Loucy (cell line): Measurements from ENCODE around the gene OR4S2.

Experiments used
- H2AFZ ChIP-seq: fragments of 200-600 bp; sonication (generic); 2 replicates; pipeline ENCODE4 v1.6.0; 2016; ENCODE audit warnings: antibody characterized with exemption, mild to moderate bottlenecking, low read length, moderate library complexity
- H3F3A ChIP-seq: fragments of 200-600 bp; 2 replicates; pipeline ENCODE4 v1.6.0; 2016; ENCODE audit warnings: antibody characterized with exemption, low read depth, mild to moderate bottlenecking
- H3K27me3 ChIP-seq: fragments of 200-600 bp; sonication (generic); 2 replicates; pipeline ENCODE4 v1.6.1; 2014; ENCODE audit warnings: low read length, mild to moderate bottlenecking; ENCODE audit not compliant: insufficient read depth, poor library complexity, severe bottlenecking
- H3K36me3 ChIP-seq: fragments of 200-600 bp; sonication (generic); 2 replicates; pipeline ENCODE4 v1.6.1; 2016; ENCODE audit warnings: low read length; ENCODE audit not compliant: insufficient read depth
- H3K4me1 ChIP-seq: fragments of 200-600 bp; sonication (generic); 2 replicates; pipeline ENCODE4 v1.5.1; 2014; ENCODE audit warnings: low read length, mild to moderate bottlenecking; ENCODE audit not compliant: insufficient read depth, poor library complexity, severe bottlenecking
- H3K4me2 ChIP-seq: fragments of 200-600 bp; sonication (generic); 2 replicates; pipeline ENCODE4 v1.6.0; 2014; ENCODE audit warnings: antibody characterized with exemption, low read length, low read depth, mild to moderate bottlenecking; ENCODE audit not compliant: poor library complexity, severe bottlenecking
- H3K4me3 ChIP-seq: fragments of 200-600 bp; sonication (generic); 2 replicates; pipeline ENCODE4 v1.5.1; 2014; ENCODE audit warnings: low read length, mild to moderate bottlenecking, mixed read lengths; ENCODE audit not compliant: poor library complexity, severe bottlenecking
- H3K79me2 ChIP-seq: fragments of 200-600 bp; sonication (generic); 2 replicates; pipeline ENCODE4 v1.6.1; 2014; ENCODE audit warnings: low read length; ENCODE audit not compliant: insufficient read depth
- H3K9ac ChIP-seq: fragments of 200-600 bp; sonication (generic); 2 replicates; pipeline ENCODE4 v1.6.0; 2014; ENCODE audit warnings: mild to moderate bottlenecking, low read depth, low read length, moderate library complexity; ENCODE audit not compliant: poor library complexity, severe bottlenecking
- H3K9me2 ChIP-seq: fragments of 200-600 bp; sonication (generic); replicated peaks from 2 replicates; pipeline ENCODE4 v1.6.1; 2016; ENCODE audit warnings: low read depth, low read length, mixed read lengths
- H3K9me3 ChIP-seq: fragments of 200-600 bp; sonication (generic); 2 replicates; pipeline ENCODE4 v1.6.1; 2014; ENCODE audit warnings: mild to moderate bottlenecking, antibody characterized with exemption, low read length, low read depth; ENCODE audit not compliant: insufficient read depth
- H4K20me1 ChIP-seq: fragments of 200-600 bp; sonication (generic); 2 replicates; pipeline ENCODE4 v1.6.0; 2014; ENCODE audit warnings: antibody characterized with exemption, low read length, mild to moderate bottlenecking; ENCODE audit not compliant: insufficient read depth, poor library complexity, severe bottlenecking
- EZH2phosphoT487 ChIP-seq: fragments of 200-600 bp; IDR thresholded peaks from 2 replicates; pipeline ENCODE4 v1.6.1; 2018; ENCODE audit warnings: antibody characterized with exemption, mild to moderate bottlenecking, moderate library complexity, borderline replicate concordance
- TF ChIP-seq, protein P1 (sequence below): fragments of 200-600 bp; sonication (generic); conservative IDR thresholded peaks from 2 replicates; pipeline ENCODE4 v1.5.1; 2014; ENCODE audit warnings: mild to moderate bottlenecking, antibody characterized with exemption, low read length

Gene OR4S2

DNA sequence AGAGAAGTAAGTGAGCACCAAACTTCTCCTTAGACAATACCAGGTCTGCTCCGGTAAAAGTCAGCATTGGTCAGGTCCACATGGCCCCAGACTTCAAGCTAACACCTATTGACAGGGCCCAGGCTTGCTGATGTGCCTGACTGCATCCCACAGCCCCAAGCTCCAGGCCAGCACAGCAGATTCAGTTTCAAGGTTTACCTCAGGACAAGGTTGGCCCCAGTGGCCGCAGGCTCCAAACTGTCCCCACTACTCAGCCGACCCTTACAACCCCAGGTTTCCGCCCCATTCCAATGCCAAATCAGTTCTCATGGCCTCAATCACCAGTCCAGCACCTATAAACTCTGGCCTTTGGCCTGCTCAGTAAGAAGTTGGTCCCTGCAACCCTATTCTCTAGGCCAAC is 53.3 kb downstream of the OR4S2 start:
- no peaks in the 10 kb centered on the region for H3F3A ChIP-seq
- no peak overlapping the region for H3K4me2 ChIP-seq
- no peak overlapping the region for H3K9ac ChIP-seq
- no peaks in the 10 kb centered on the region for H3K79me2 ChIP-seq
- no peaks in the 10 kb centered on the region for H3K36me3 ChIP-seq
- H3K9me2 ChIP-seq = no peaks in the 10 kb centered on the region
- H3K9me3 ChIP-seq = no peaks in the 10 kb centered on the region; the same call in 1 of the 2 replicates
- H3K4me1 ChIP-seq = no peaks in the 10 kb centered on the region
- H3K4me3 ChIP-seq = no peak overlapping the region
- TF ChIP-seq EZH2phosphoT487 = no peak
- TF ChIP-seq, protein P1, sequence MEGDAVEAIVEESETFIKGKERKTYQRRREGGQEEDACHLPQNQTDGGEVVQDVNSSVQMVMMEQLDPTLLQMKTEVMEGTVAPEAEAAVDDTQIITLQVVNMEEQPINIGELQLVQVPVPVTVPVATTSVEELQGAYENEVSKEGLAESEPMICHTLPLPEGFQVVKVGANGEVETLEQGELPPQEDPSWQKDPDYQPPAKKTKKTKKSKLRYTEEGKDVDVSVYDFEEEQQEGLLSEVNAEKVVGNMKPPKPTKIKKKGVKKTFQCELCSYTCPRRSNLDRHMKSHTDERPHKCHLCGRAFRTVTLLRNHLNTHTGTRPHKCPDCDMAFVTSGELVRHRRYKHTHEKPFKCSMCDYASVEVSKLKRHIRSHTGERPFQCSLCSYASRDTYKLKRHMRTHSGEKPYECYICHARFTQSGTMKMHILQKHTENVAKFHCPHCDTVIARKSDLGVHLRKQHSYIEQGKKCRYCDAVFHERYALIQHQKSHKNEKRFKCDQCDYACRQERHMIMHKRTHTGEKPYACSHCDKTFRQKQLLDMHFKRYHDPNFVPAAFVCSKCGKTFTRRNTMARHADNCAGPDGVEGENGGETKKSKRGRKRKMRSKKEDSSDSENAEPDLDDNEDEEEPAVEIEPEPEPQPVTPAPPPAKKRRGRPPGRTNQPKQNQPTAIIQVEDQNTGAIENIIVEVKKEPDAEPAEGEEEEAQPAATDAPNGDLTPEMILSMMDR = no peak
- no peak overlapping the region for H2AFZ ChIP-seq
- H4K20me1 ChIP-seq = no peaks in the 10 kb centered on the region
- no peaks in the 10 kb centered on the region for H3K27me3 ChIP-seq
